Karpas-422 (cell line): ENCODE measurements around the gene ZXDC. TPM values are rescaled to one million over a fixed set of nuclear protein-coding genes. Genes with fewer than 3 reads are reported as not detected.

Experiments
- DNase-seq: peaks from one replicate; pipeline ENCODE4 v3.0.0-alpha.2; 2015
- H2AFZ ChIP-seq: fragments of 200-600 bp; sonication (generic); 2 replicates; pipeline ENCODE4 v1.6.1; 2014; ENCODE audit warnings: antibody characterized with exemption, low read length, mixed read lengths
- H3K27ac ChIP-seq: fragments of 200-600 bp; sonication (generic); 2 replicates; pipeline ENCODE4 v1.5.1; 2014; ENCODE audit warnings: mild to moderate bottlenecking, low read length, moderate library complexity
- H3K27me3 ChIP-seq: fragments of 200-600 bp; sonication (generic); 2 replicates; pipeline ENCODE4 v1.6.1; 2014; ENCODE audit warnings: low read length, mixed read lengths
- H3K36me3 ChIP-seq: fragments of 200-600 bp; sonication (generic); 2 replicates; pipeline ENCODE4 v1.6.1; 2014; ENCODE audit warnings: low read length, mixed read lengths; ENCODE audit not compliant: insufficient read depth
- H3K4me1 ChIP-seq: fragments of 200-600 bp; sonication (generic); 2 replicates; pipeline ENCODE4 v1.6.1; 2014; ENCODE audit warnings: mild to moderate bottlenecking, low read length, mixed read lengths
- H3K4me2 ChIP-seq: fragments of 200-600 bp; sonication (generic); 2 replicates; pipeline ENCODE4 v1.6.1; 2014; ENCODE audit warnings: low read length, low read depth, mild to moderate bottlenecking; ENCODE audit not compliant: poor library complexity, severe bottlenecking
- H3K4me3 ChIP-seq: fragments of 200-600 bp; sonication (generic); 2 replicates; pipeline ENCODE4 v1.5.1; 2014; ENCODE audit warnings: mild to moderate bottlenecking, antibody characterized with exemption, low read length, mixed read lengths
- H3K79me2 ChIP-seq: fragments of 200-600 bp; sonication (generic); 2 replicates; pipeline ENCODE4 v1.6.1; 2014; ENCODE audit warnings: mild to moderate bottlenecking, low read length, mixed read lengths
- H3K9ac ChIP-seq: fragments of 200-600 bp; sonication (generic); 2 replicates; pipeline ENCODE4 v1.6.0; 2014; ENCODE audit warnings: low read length
- H3K9me2 ChIP-seq: fragments of 200-600 bp; sonication (generic), shearing (Covaris generic); replicated peaks from 2 replicates; pipeline ENCODE4 v1.6.0; 2014; ENCODE audit warnings: mild to moderate bottlenecking, low read length, moderate library complexity; ENCODE audit not compliant: insufficient read depth
- H3K9me3 ChIP-seq: fragments of 300-700, 200-600 bp; sonication (generic); 2 replicates; pipeline ENCODE4 v1.6.1; 2014; ENCODE audit warnings: low read length, mixed read lengths
- H4K20me1 ChIP-seq: fragments of 200-600 bp; sonication (generic); 2 replicates; pipeline ENCODE4 v1.6.1; 2014; ENCODE audit warnings: mild to moderate bottlenecking, antibody characterized with exemption, low read length, low read depth; ENCODE audit not compliant: insufficient read depth
- total RNA-seq: library from RNA; depleted of rRNA; stranded (reverse); fragments of >200 nt; shearing (Covaris generic); gene quantifications from 2 replicates; pipeline ENCODE4 v1.2.3, GENCODE V29; 2014; ENCODE audit warnings: low replicate concordance

The ZXDC gene
- total RNA-seq, 1 experiment from 2014 or later = 18.9 TPM

DNA sequence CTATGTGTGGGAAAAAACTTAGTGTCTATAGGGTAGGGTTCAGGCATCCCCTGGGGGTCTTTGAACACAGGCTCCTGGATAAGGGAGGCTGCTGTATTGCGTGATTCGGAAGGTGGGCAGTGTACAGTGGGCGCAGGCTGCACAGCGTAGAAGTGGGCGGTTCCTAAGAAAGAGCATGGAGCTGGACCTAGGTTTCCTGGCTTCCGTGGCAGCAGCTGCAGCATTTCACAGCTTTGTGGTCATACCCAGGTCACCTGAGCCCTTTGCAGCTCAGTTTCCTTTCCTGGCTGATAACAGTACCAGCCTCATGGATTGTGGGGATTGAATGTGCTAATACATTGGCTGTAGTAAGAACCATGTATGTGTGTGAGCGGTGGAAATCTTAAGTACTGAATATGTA is 58.7 kb downstream of the ZXDC start:
- Histone ChIP-seq H3K4me1 (no peaks in the 10 kb centered on the region), H4K20me1 (no peaks in the 10 kb centered on the region), H2AFZ (no peak overlapping the region), H3K9me3 (no peaks in the 10 kb centered on the region), H3K9ac (no peak overlapping the region), H3K4me2 (no peak overlapping the region), H3K27ac (no peak overlapping the region), H3K4me3 (no peak overlapping the region), H3K36me3 (no peaks in the 10 kb centered on the region), H3K79me2 (no peaks in the 10 kb centered on the region), H3K27me3 (no peaks in the 10 kb centered on the region), H3K9me2 (no peaks in the 10 kb centered on the region)
- DNase-seq = no peak

DNA sequence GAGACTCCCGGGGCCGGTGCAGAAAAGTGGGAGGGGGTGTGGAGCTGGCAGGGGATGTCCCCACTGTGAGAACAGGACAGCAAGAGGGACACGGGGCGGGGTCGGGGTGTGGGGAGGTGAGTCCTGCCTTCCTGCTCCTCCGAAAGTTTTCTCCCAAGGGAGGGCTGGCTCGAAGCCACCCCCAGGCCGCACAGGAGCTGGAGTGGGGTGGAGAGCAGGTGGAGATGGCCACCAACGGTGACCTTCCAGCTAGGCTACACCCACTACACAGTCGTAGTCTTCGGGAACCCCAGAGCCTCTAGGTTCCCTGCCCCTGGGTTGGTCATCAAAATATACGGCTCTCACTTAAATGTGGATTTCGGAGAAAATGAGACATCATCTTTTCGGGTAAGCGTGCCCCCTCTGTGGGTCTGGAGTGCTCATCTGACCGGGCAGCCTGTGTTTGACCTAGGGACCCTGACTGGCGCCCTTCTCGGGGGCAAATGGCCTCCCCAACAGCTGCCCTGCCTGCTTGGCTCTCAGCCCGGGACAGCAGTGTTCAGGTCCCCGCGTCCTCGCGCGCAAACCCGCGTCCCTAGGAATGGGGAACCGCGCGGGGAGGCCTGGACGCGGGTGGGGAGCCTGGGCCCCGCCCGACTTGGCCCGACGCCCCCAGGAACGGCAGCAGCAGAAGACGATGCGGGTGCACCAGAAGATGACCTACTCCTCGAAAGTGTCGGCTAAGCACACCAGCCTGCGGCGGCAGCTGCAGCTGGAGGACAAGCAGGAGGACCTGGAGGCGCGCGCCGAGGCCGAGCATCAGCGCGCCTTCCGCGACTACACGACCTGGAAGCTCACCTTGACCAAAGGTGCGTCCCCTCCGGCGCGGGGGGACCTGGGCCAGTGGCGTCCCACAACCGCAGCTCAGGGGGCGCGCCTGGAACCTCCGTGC is 59.8 kb downstream of the ZXDC start:
- no peak for DNase-seq
- Histone ChIP-seq H3K4me1 (no peaks in the 10 kb centered on the region), H3K9me3 (no peaks in the 10 kb centered on the region), H3K27ac (no peak overlapping the region), H3K4me2 (no peak overlapping the region), H3K79me2 (no peaks in the 10 kb centered on the region), H3K9ac (no peak overlapping the region), H3K36me3 (no peaks in the 10 kb centered on the region), H3K9me2 (no peaks in the 10 kb centered on the region), H3K27me3 (no peaks in the 10 kb centered on the region), H4K20me1 (no peaks in the 10 kb centered on the region), H2AFZ (no peak overlapping the region), H3K4me3 (no peak overlapping the region)

DNA sequence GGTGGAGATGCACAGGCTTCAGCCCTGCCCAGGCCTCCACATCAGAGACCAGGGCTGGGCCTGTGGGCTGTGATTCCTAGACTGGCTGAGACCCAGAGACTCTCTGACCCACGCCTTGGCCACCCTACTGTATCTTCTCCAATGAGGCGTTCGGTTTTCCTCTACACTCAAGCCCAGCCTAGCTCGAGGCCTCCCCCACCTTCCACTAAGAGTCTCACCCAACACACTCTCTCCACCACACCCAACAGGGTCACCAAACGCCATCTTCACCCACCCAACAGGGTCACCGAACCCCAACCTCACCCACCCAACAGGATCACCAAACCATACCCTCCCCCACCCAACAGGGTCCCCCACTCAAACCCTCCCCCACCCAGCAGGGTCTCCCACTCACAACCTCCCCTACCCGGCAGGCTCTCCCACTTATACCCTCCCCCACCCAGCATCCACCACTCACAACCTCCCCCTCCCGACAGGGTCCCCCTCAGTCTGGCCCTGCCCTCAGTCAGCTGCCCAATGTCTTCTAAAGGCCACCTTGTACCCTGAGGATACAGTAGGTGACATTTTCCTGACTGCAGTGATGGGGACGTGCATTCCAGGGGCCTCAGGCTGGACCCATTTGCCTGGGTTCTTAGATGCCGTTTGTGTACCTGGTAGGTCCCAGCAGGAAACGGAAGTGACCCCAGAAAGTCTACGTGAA is 60.6 kb downstream of the ZXDC start:
- Histone ChIP-seq H3K9me2 (no peaks in the 10 kb centered on the region), H3K9me3 (no peaks in the 10 kb centered on the region), H2AFZ (no peak overlapping the region), H3K27ac (no peak overlapping the region), H3K4me1 (no peaks in the 10 kb centered on the region), H3K36me3 (no peaks in the 10 kb centered on the region), H3K79me2 (no peaks in the 10 kb centered on the region), H4K20me1 (no peaks in the 10 kb centered on the region), H3K27me3 (no peaks in the 10 kb centered on the region), H3K4me2 (no peak overlapping the region), H3K9ac (no peak overlapping the region), H3K4me3 (no peak overlapping the region)
- DNase-seq = no peak

DNA sequence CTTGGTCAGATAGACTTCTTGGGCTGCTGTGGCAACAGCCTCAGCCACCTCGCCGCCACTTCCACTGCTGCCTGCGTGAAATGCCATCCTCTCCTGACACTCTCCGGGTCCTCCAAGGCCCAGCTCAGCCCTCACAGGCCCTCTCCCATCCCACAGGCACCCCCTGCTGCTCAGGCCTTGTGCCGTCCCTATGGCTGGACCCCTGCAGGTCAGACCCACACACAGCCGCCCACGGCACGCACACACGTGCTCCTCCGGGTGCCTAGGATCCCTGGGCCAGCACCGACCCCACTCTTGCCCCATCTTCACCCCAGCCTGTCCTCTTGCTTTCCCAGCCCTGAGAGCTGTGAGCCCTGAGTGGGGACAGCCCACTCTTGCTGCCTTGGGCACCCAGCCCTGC is 61.3 kb downstream of the ZXDC start:
- Histone ChIP-seq H4K20me1 (no peaks in the 10 kb centered on the region), H3K4me1 (no peaks in the 10 kb centered on the region), H3K36me3 (no peaks in the 10 kb centered on the region), H3K9ac (no peak overlapping the region), H3K27ac (no peak overlapping the region), H3K4me3 (no peak overlapping the region), H3K9me3 (no peaks in the 10 kb centered on the region), H2AFZ (no peak overlapping the region), H3K4me2 (no peak overlapping the region), H3K79me2 (no peaks in the 10 kb centered on the region), H3K9me2 (no peaks in the 10 kb centered on the region), H3K27me3 (no peaks in the 10 kb centered on the region)
- no peak for DNase-seq

DNA sequence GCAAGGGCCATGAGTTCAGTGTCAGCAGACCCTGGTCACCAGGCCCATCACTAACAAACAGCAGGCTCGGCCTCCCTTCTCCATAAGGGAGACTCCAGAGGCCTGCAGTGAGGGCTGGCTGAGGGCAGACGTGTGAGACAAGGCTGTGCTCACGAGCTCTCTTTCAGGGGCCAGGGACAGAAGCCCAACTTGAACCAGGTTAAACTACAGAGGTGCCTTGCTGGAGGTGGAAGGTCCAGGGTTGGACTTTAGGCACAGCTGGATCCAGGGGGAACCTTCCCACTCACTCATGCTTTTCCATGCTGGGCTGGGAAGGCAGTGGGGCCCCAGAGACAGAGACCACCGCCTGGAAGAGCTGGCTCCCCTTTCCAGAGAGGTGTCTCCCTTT is 62.0 kb downstream of the ZXDC start:
- no peaks in the 10 kb centered on the region for H3K27me3 ChIP-seq
- no peaks in the 10 kb centered on the region for H3K36me3 ChIP-seq
- H3K4me3 ChIP-seq = no peak overlapping the region
- no peak overlapping the region for H3K27ac ChIP-seq
- DNase-seq = no peak
- H3K9me3 ChIP-seq = no peaks in the 10 kb centered on the region
- H4K20me1 ChIP-seq = no peaks in the 10 kb centered on the region
- no peaks in the 10 kb centered on the region for H3K9me2 ChIP-seq
- no peaks in the 10 kb centered on the region for H3K4me1 ChIP-seq
- no peak overlapping the region for H3K4me2 ChIP-seq
- no peaks in the 10 kb centered on the region for H3K79me2 ChIP-seq
- H3K9ac ChIP-seq = no peak overlapping the region
- H2AFZ ChIP-seq = no peak overlapping the region

DNA sequence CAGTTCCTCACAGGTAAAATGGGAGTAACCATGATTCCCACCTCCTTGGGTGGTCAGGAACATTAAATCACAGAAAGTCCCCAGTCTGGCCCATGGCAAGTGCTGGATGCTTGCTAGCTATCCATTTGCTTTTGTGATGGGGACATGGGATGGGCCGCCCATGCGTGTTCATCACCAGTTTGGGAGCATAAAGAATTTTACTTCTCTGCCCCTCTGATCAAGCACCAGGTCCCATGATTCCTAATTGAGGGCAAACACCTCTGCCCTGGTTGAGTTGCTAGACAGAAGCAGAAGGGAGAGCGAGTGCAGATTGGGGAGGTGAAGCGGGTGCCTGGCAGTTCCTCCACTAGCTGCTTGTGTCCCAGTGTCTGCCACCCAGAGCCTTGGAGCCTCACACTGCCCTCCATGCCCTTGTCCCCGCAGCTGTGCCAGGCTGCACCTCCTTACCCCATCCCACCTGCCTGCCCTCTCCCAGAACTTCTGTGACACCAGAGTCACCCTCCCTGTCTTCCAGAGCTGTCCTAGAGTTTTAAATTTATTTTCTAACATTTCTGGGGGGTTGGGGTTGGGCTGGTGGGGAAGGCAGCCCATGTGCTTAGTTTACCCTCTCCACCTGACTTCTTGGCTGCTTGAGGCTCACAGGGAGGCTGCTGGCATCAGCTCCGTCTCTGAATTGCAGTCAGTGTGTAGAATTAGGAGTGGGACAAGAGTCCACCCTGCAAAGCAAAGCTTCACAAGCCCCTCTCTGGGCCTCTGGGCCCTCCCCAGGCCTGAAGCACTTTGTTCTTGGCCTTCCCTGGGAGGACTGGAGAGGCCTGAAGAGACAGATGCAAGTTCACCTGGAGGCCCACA is 62.6 kb downstream of the ZXDC start:
- Histone ChIP-seq H3K9me2 (no peaks in the 10 kb centered on the region), H3K4me2 (no peak overlapping the region), H4K20me1 (no peaks in the 10 kb centered on the region), H3K27ac (no peak overlapping the region), H3K27me3 (no peaks in the 10 kb centered on the region), H2AFZ (no peak overlapping the region), H3K9ac (no peak overlapping the region), H3K79me2 (no peaks in the 10 kb centered on the region), H3K4me3 (no peak overlapping the region), H3K4me1 (no peaks in the 10 kb centered on the region), H3K36me3 (no peaks in the 10 kb centered on the region), H3K9me3 (no peaks in the 10 kb centered on the region)
- DNase-seq = no peak

DNA sequence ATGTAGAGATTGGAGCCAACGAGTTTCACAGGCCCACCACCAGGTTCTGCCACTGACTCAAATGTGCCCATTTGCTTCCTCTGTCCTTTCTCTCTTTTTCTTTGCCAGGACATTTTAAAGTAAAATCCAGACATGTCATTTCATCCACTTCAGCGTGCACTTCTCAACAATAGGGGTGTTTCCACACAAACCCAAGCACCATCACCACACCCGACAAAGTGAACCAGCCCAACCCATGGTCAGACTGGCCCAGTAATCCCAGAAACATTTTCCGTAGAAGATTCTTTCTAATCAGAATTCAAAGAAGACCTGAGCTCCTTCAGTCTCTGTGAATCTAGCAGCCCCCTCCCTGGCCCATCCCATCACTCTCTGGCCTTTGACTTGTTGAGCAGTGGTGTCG is 67.6 kb downstream of the ZXDC start:
- H3K9ac ChIP-seq = no peak overlapping the region

More for the DNA sequence above, 67.6 kb downstream of the ZXDC start:
- no peak overlapping the region for H3K4me2 ChIP-seq
- H3K36me3 ChIP-seq = no peaks in the 10 kb centered on the region
- H3K27ac ChIP-seq = no peak overlapping the region
- H3K4me3 ChIP-seq = no peak overlapping the region
- H3K9me3 ChIP-seq = no peaks in the 10 kb centered on the region
- H3K9me2 ChIP-seq = no peaks in the 10 kb centered on the region
- no peaks in the 10 kb centered on the region for H3K4me1 ChIP-seq
- H3K27me3 ChIP-seq = no peaks in the 10 kb centered on the region
- no peak overlapping the region for H2AFZ ChIP-seq
- H3K79me2 ChIP-seq = no peaks in the 10 kb centered on the region
- H4K20me1 ChIP-seq = no peaks in the 10 kb centered on the region
- no peak for DNase-seq
